Mesendoderm (in vitro differentiated cells): ENCODE results near the gene CEMIP.
A peak's percentile ranks its signal among the peaks of the same experiment; 100 is the strongest.

Experiments used
- DNase-seq: peaks from one replicate; pipeline ENCODE4 v3.0.0; 2013
- H2AK5ac ChIP-seq: 2 replicates; pipeline ENCODE4 v1.6.1; 2013; ENCODE audit warnings: low read length, inconsistent platforms
- H2BK120ac ChIP-seq: 2 replicates; pipeline ENCODE4 v1.6.1; 2013; ENCODE audit warnings: low read depth, mild to moderate bottlenecking, low read length, moderate library complexity, mixed read lengths
- H2BK15ac ChIP-seq: replicated peaks from 2 replicates; pipeline ENCODE4 v1.6.1; 2013; ENCODE audit warnings: low read depth, mild to moderate bottlenecking, moderate library complexity
- H2BK5ac ChIP-seq: 2 replicates; pipeline ENCODE4 v1.6.1; 2013; ENCODE audit warnings: low read length, inconsistent platforms
- H3K18ac ChIP-seq: 2 replicates; pipeline ENCODE4 v1.6.1; 2013; ENCODE audit warnings: mild to moderate bottlenecking, low read length, mixed read lengths
- H3K23ac ChIP-seq: one replicate; pipeline ENCODE4 v1.6.1; 2013; ENCODE audit warnings: low read length
- H3K27ac ChIP-seq: 2 replicates; pipeline ENCODE4 v1.5.1; 2013; ENCODE audit warnings: low read depth, mild to moderate bottlenecking, inconsistent platforms, low read length, moderate library complexity
- H3K27me3 ChIP-seq: 2 replicates; pipeline ENCODE4 v1.6.1; 2013; ENCODE audit warnings: low read length, control low read depth, mild to moderate bottlenecking, inconsistent platforms; ENCODE audit not compliant: insufficient read depth, poor library complexity
- H3K36me3 ChIP-seq: 2 replicates; pipeline ENCODE4 v1.6.1; 2013; ENCODE audit warnings: low read length, inconsistent platforms; ENCODE audit not compliant: control insufficient read depth, insufficient read depth
- H3K4ac ChIP-seq: one replicate; pipeline ENCODE4 v1.6.1; 2013; ENCODE audit warnings: low read depth, mild to moderate bottlenecking, low read length, moderate library complexity
- H3K4me1 ChIP-seq: 2 replicates; pipeline ENCODE4 v1.6.1; 2013; ENCODE audit warnings: low read depth, low read length, inconsistent platforms; ENCODE audit not compliant: control insufficient read depth
- H3K4me2 ChIP-seq: 2 replicates; pipeline ENCODE4 v1.6.1; 2013; ENCODE audit warnings: low read length
- H3K4me3 ChIP-seq: 2 replicates; pipeline ENCODE4 v1.5.1; 2013; ENCODE audit warnings: mild to moderate bottlenecking, low read length
- H3K56ac ChIP-seq: one replicate; pipeline ENCODE4 v1.6.1; 2013; ENCODE audit warnings: low read length
- H3K79me1 ChIP-seq: 2 replicates; pipeline ENCODE4 v1.6.1; 2013; ENCODE audit warnings: low read length, inconsistent platforms
- H3K79me2 ChIP-seq: 2 replicates; pipeline ENCODE4 v1.6.1; 2013; ENCODE audit warnings: mild to moderate bottlenecking, low read length; ENCODE audit not compliant: control insufficient read depth, insufficient read depth
- H3K9ac ChIP-seq: 2 replicates; pipeline ENCODE4 v1.6.1; 2013; ENCODE audit warnings: low read length, inconsistent platforms
- H4K5ac ChIP-seq: one replicate; pipeline ENCODE4 v1.6.1; 2013; ENCODE audit warnings: low read length
- H4K8ac ChIP-seq: one replicate; pipeline ENCODE4 v1.6.1; 2013; ENCODE audit warnings: low read depth, mild to moderate bottlenecking, control low read depth, low read length, moderate library complexity
- WGBS: extraction: QIAGEN DNeasy Blood & Tissue Kit; methylation state at CpG from one replicate; pipeline ENCODE4 v1.1.7; 2013; ENCODE audit warnings: low lambda C conversion rate, missing lambda C conversion rate; ENCODE audit not compliant: insufficient coverage; ENCODE audit errors: extremely low coverage; 5-methylcytosine and 5-hydroxymethylcytosine counted together

The CEMIP gene

DNA sequence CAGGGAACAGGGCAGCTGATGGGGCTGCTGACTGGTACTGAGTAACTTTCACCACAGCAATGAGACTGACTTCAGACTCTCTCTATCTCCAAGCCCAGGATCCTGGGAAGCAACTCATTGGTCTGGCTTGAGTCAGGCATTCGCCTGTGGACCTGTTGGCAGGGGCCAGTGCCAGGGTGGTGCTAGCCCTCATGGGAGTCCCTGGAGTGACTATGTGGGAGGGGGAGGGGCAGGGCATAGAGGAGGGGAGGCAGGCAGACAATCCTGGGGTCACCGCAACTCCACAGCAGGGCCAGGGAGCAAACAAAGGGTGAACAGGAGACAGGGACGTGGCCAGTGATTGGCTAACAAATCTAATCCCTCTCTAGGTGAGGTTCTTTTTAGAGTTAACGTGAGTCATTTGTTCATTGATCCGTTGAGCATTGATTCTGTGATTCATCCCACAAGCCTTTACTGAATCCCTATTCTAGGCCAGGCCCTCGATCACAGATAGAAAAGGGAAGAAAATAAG is 71.8 kb downstream of the CEMIP start:
- no peak overlapping the region for H3K4me2 ChIP-seq
- H2BK120ac ChIP-seq = no peak overlapping the region
- H4K8ac ChIP-seq = no peak overlapping the region
- H3K23ac ChIP-seq = no peak overlapping the region
- H2BK15ac ChIP-seq = no peak overlapping the region
- no peak overlapping the region for H3K4ac ChIP-seq
- H3K79me2 ChIP-seq = no peaks in the 10 kb centered on the region
- no peak overlapping the region for H3K27ac ChIP-seq
- no peaks in the 10 kb centered on the region for H3K36me3 ChIP-seq
- WGBS = no CpG with 5 or more reads among the region's 6 CpGs
- H3K9ac ChIP-seq = no peak overlapping the region
- H3K79me1 ChIP-seq = no peaks in the 10 kb centered on the region
- no peak overlapping the region for H4K5ac ChIP-seq
- H3K4me3 ChIP-seq = no peak overlapping the region
- no peak overlapping the region for H2AK5ac ChIP-seq
- no peak overlapping the region for H3K56ac ChIP-seq
- no peak overlapping the region for H2BK5ac ChIP-seq
- no peak for DNase-seq
- no peak overlapping the region for H3K18ac ChIP-seq
- no peaks in the 10 kb centered on the region for H3K27me3 ChIP-seq
- H3K4me1 ChIP-seq = no peaks in the 10 kb centered on the region

DNA sequence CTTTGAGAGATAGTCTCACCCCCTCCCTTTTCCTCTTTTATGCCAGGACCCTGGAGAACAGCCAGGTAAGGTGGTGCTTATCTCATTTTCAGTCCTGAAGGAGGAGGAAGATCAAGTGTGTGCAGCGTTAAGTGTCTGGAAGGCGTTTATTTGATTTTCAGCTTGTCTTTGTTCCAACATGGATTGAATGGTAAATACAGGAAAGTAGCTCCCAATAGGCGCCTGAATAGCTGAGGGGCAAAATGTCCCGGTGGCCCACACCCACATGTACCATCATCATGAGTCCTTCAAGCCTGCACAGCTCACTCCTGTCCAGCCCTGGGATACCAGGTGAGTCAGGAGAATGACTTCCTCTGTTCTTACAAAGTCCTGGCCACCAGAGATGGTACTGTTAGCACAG is 73.5 kb downstream of the CEMIP start:
- no peak overlapping the region for H3K18ac ChIP-seq
- no peak overlapping the region for H4K5ac ChIP-seq
- no peak overlapping the region for H3K4ac ChIP-seq
- H3K36me3 ChIP-seq = no peaks in the 10 kb centered on the region
- no CpG with 5 or more reads among the region's 4 CpGs for WGBS
- no peaks in the 10 kb centered on the region for H3K79me1 ChIP-seq
- no peaks in the 10 kb centered on the region for H3K4me1 ChIP-seq
- DNase-seq = no peak
- no peak overlapping the region for H3K4me2 ChIP-seq
- H3K23ac ChIP-seq = no peak overlapping the region
- no peak overlapping the region for H4K8ac ChIP-seq
- H2BK15ac ChIP-seq = no peak overlapping the region
- no peaks in the 10 kb centered on the region for H3K79me2 ChIP-seq
- H3K9ac ChIP-seq = no peak overlapping the region
- no peak overlapping the region for H2BK5ac ChIP-seq
- no peak overlapping the region for H2AK5ac ChIP-seq
- H3K27me3 ChIP-seq = no peaks in the 10 kb centered on the region
- no peak overlapping the region for H3K4me3 ChIP-seq
- H3K56ac ChIP-seq = no peak overlapping the region
- no peak overlapping the region for H2BK120ac ChIP-seq
- no peak overlapping the region for H3K27ac ChIP-seq

DNA sequence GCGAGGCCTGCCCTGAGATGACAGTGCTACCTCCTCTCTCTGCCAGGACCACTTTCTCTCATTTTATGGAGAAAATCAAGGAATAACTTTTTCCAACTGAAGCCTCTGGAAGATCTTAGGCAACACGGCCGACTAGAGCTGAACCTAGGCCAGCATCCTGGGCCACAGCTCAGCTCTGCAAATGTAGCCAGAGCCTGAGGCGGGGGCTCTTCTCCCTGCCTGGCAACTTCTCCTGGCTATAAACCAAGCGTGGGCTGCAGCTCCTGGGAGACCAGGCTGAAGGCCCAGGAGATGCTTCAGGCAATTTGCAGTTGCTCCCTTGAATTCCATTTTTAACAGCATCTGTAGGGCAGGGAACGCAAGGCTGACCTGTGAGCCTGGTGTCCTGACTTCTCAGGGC is 74.9 kb downstream of the CEMIP start:
- Histone ChIP-seq H3K56ac (no peak overlapping the region), H3K4me1 (no peaks in the 10 kb centered on the region), H4K5ac (no peak overlapping the region), H2BK120ac (no peak overlapping the region), H3K79me2 (no peaks in the 10 kb centered on the region), H3K36me3 (no peaks in the 10 kb centered on the region), H3K9ac (no peak overlapping the region), H3K4me2 (no peak overlapping the region), H4K8ac (no peak overlapping the region), H3K23ac (no peak overlapping the region), H2AK5ac (no peak overlapping the region), H3K27ac (no peak overlapping the region), H3K4ac (no peak overlapping the region), H2BK5ac (no peak overlapping the region), H3K4me3 (no peak overlapping the region), H3K27me3 (no peaks in the 10 kb centered on the region), H3K18ac (no peak overlapping the region), H2BK15ac (no peak overlapping the region), H3K79me1 (no peaks in the 10 kb centered on the region)
- WGBS = no CpG with 5 or more reads among the region's 6 CpGs
- DNase-seq = no peak

DNA sequence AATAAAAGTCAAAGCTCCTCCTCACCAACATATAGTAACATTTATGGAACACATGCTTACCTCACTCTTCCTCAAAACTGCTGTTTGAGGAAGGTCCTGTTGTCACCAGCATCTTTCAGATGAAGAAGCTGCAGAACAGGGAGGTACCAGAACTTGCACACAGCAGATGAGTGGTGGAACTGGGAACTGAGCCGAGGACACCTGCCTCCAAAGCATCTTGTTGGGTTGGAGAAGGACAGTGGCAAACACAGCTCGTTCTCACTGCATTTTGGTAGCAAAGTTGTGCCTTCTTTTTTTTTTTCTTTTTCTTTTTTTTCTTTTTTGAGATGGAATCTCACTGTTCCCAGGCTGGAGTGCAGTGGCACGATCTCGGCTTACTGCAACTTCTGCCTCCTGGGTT is 76.0 kb downstream of the CEMIP start:
- H3K23ac ChIP-seq = no peak overlapping the region
- no peak overlapping the region for H2AK5ac ChIP-seq
- no peaks in the 10 kb centered on the region for H3K79me1 ChIP-seq
- H3K4ac ChIP-seq = no peak overlapping the region
- no peak overlapping the region for H3K4me3 ChIP-seq
- no peak overlapping the region for H4K5ac ChIP-seq
- H4K8ac ChIP-seq = no peak overlapping the region
- H3K4me2 ChIP-seq = no peak overlapping the region
- no peaks in the 10 kb centered on the region for H3K79me2 ChIP-seq
- WGBS = no CpG with 5 or more reads among the region's 4 CpGs
- H3K36me3 ChIP-seq = no peaks in the 10 kb centered on the region
- H3K9ac ChIP-seq = no peak overlapping the region
- no peak for DNase-seq
- no peak overlapping the region for H2BK5ac ChIP-seq
- no peak overlapping the region for H3K18ac ChIP-seq
- H3K56ac ChIP-seq = no peak overlapping the region
- no peak overlapping the region for H2BK120ac ChIP-seq
- no peak overlapping the region for H3K27ac ChIP-seq
- H3K4me1 ChIP-seq = no peaks in the 10 kb centered on the region
- H2BK15ac ChIP-seq = no peak overlapping the region
- no peaks in the 10 kb centered on the region for H3K27me3 ChIP-seq

DNA sequence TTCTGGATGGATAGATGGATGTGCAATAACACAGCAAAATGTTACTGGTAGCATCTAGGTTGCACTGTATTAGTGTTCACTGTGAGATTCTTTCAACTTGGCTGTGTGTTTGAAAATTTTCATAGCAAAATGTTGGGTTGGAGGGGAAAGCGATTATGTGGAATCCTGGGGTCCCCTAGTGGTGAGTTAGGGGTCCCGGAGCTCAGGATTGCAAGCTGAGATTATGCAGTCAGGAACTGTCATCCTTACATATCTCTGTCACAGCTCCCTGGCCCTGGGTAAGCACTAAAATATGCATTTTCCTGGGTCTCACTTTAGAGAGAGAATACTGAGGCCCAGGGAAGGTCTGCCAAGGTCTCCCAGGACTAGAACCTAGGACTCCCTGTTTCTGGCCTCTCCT is 77.2 kb downstream of the CEMIP start:
- H4K5ac ChIP-seq = no peak overlapping the region
- no peak overlapping the region for H3K4me3 ChIP-seq
- H3K27me3 ChIP-seq = no peaks in the 10 kb centered on the region
- no peaks in the 10 kb centered on the region for H3K36me3 ChIP-seq
- H4K8ac ChIP-seq = no peak overlapping the region
- no peak overlapping the region for H2AK5ac ChIP-seq
- no peak overlapping the region for H3K9ac ChIP-seq
- H3K79me2 ChIP-seq = no peaks in the 10 kb centered on the region
- H3K18ac ChIP-seq = no peak overlapping the region
- H3K4me1 ChIP-seq = no peaks in the 10 kb centered on the region
- WGBS = no CpG with 5 or more reads among the region's 2 CpGs
- H3K23ac ChIP-seq = no peak overlapping the region
- no peak overlapping the region for H3K4me2 ChIP-seq
- H2BK120ac ChIP-seq = no peak overlapping the region
- H2BK15ac ChIP-seq = no peak overlapping the region
- no peaks in the 10 kb centered on the region for H3K79me1 ChIP-seq
- H2BK5ac ChIP-seq = no peak overlapping the region
- DNase-seq = no peak
- H3K56ac ChIP-seq = no peak overlapping the region
- H3K27ac ChIP-seq = no peak overlapping the region
- H3K4ac ChIP-seq = no peak overlapping the region

DNA sequence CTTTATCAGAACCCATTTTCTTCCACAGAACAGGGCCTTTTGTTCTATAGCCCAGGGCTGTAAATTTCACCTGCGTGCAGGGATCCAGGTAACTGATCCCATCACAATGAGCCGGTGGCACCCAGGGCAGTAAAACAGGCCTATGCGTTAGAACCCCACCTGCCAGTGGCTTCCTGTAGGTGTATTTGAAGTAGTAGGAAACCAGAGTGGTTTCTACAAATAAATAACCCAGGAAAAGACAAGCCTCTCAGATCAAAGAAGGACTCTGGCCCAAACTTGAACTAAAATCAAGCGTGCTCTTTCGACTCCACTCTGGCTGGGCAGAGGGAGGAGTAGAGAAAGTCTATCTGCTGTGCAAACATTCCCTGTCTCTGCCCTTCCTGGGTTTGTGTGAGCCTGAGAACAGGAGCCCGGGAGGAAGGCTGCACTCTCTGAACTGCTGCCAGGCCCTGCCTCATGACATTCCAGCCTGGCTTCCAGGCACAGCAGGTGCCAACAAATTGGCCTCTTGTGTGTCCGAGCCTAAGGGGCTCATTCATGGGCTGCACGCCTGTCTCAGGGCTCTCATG is 77.7 kb downstream of the CEMIP start:
- Histone ChIP-seq H3K4me2 (no peak overlapping the region), H2AK5ac (no peak overlapping the region), H3K4ac (no peak overlapping the region), H3K23ac (no peak overlapping the region), H3K79me2 (no peaks in the 10 kb centered on the region), H3K4me1 (no peaks in the 10 kb centered on the region), H3K18ac (no peak overlapping the region), H2BK15ac (no peak overlapping the region), H3K4me3 (no peak overlapping the region), H3K36me3 (no peaks in the 10 kb centered on the region), H3K27me3 (no peaks in the 10 kb centered on the region), H4K5ac (no peak overlapping the region), H3K9ac (no peak overlapping the region), H3K27ac (no peak overlapping the region), H2BK5ac (no peak overlapping the region), H4K8ac (no peak overlapping the region), H3K79me1 (no peaks in the 10 kb centered on the region), H2BK120ac (no peak overlapping the region), H3K56ac (no peak overlapping the region)
- no CpG with 5 or more reads among the region's 8 CpGs for WGBS
- peak; percentile 44 for DNase-seq
